NB4 (cell line): Measurements from ENCODE around the gene IWS1.

Experiments
- CTCF ChIP-seq: IDR thresholded peaks from one replicate; pipeline ENCODE4 v1.5.1; 2012; ENCODE audit warnings: low read depth, low read length
- POLR2A ChIP-seq: IDR thresholded peaks from 2 replicates; pipeline ENCODE4 v1.6.1; 2011; ENCODE audit warnings: mild to moderate bottlenecking; ENCODE audit not compliant: insufficient read length; ENCODE audit errors: extremely low read depth
- TF ChIP-seq, protein P1 (sequence below): IDR thresholded peaks from 2 replicates; pipeline ENCODE4 v1.6.1; 2011; ENCODE audit warnings: low read depth, low read length

GRCh38 chr2:127462461-127462860, 63.8 kb downstream of the IWS1 start:
- TF ChIP-seq CTCF: no peak
- TF ChIP-seq, protein P1, sequence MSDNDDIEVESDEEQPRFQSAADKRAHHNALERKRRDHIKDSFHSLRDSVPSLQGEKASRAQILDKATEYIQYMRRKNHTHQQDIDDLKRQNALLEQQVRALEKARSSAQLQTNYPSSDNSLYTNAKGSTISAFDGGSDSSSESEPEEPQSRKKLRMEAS: no peak
- no peak for TF ChIP-seq POLR2A
